ENCODE data around the gene ZNF850.

DNA sequence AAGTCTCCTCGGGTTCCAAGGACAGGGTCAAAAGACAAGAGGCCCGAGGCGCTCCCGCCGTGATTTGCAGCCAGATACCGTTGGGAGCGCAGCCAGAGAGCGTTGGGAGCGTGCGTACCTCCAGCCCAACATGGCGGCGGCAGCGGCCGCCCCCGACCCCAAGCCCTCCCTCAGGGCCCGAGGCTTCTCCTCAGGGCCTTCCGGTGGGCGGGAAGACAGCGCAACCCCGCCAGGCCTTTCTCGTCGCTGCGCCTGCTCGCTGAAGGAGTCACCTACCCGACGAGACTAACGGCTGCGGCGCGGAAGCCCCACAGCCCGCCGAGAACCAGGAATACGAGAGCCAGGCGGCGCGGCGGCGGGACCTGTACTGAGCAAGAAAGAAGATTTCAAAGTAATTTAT lies 3.2 kb upstream of the ZNF850 start:
- TF ChIP-seq, protein P1, sequence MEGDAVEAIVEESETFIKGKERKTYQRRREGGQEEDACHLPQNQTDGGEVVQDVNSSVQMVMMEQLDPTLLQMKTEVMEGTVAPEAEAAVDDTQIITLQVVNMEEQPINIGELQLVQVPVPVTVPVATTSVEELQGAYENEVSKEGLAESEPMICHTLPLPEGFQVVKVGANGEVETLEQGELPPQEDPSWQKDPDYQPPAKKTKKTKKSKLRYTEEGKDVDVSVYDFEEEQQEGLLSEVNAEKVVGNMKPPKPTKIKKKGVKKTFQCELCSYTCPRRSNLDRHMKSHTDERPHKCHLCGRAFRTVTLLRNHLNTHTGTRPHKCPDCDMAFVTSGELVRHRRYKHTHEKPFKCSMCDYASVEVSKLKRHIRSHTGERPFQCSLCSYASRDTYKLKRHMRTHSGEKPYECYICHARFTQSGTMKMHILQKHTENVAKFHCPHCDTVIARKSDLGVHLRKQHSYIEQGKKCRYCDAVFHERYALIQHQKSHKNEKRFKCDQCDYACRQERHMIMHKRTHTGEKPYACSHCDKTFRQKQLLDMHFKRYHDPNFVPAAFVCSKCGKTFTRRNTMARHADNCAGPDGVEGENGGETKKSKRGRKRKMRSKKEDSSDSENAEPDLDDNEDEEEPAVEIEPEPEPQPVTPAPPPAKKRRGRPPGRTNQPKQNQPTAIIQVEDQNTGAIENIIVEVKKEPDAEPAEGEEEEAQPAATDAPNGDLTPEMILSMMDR (IDR thresholded peaks at IDR 0.05): no peak
- no peak for TF ChIP-seq POLR2A (IDR thresholded peaks at IDR 0.05)
